Measurements from ENCODE around the gene MFN1.
"Not testable (repeated sequence)": the region's sequence is repeated elsewhere in the genome, so short reads cannot be mapped to it uniquely, and the experiment has no call there.

Gene MFN1

GRCh38 chr3:179347345-179348194 lies at the start of gene MFN1:
MFN1 (plus strand) TSS chr3:179347709; CDS start chr3:179348852, 1,143 bp downstream.
- DNase-seq (ENCODE audit: low read depth in 3 of 3) = peak; percentile 58 to 79 (median 76)

- no peak for DNase-seq (ENCODE audit: low read depth in 3 of 3)
Measured at GRCh38 chr3:179297971-179298725, 49.4 kb upstream of the MFN1 start.

- DNase-seq (ENCODE audit: low read depth in 3 of 3) = no peak
Measured at GRCh38 chr3:179299316-179299715, 48.2 kb upstream of the MFN1 start.

- no peak for DNase-seq (ENCODE audit: low read depth in 3 of 3)
Measured at GRCh38 chr3:179299999-179300613, 47.4 kb upstream of the MFN1 start.

- no peak for DNase-seq (ENCODE audit: low read depth in 3 of 3)
Measured at GRCh38 chr3:179301645-179302044, 45.9 kb upstream of the MFN1 start.

GRCh38 chr3:179302111-179302510 lies 45.4 kb upstream of the MFN1 start:
- no peak for DNase-seq (ENCODE audit: low read depth in 3 of 3)

- DNase-seq (ENCODE audit: low read depth in 3 of 3) = no peak
Measured at GRCh38 chr3:179304605-179305004, 42.9 kb upstream of the MFN1 start.

- not testable (repeated sequence) for DNase-seq (ENCODE audit: low read depth in 3 of 3)
Measured at GRCh38 chr3:179307362-179307761, 40.1 kb upstream of the MFN1 start.

GRCh38 chr3:179308001-179308400 lies 39.5 kb upstream of the MFN1 start:
- no peak for DNase-seq (ENCODE audit: low read depth in 3 of 3)

- DNase-seq (ENCODE audit: low read depth in 3 of 3) = no peak
Measured at GRCh38 chr3:179309225-179310078, 38.1 kb upstream of the MFN1 start.

- no peak for DNase-seq (ENCODE audit: low read depth in 3 of 3)
Measured at GRCh38 chr3:179318876-179319275, 28.6 kb upstream of the MFN1 start.

- no peak for DNase-seq (ENCODE audit: low read depth in 3 of 3)
Measured at GRCh38 chr3:179321668-179322285, 25.7 kb upstream of the MFN1 start.

- peak; percentile 70 to 74 (median 72) for DNase-seq (ENCODE audit: low read depth in 3 of 3)
Measured at GRCh38 chr3:179322286-179323196, 25.0 kb upstream of the MFN1 start, which contains the start of gene ZNF639. ZNF639 (plus strand) TSS chr3:179323031; CDS start chr3:179328294, 5,263 bp downstream.

GRCh38 chr3:179323197-179324110 lies 24.1 kb upstream of the MFN1 start:
- peak; percentile 36 to 47 (median 38) for DNase-seq (ENCODE audit: low read depth in 3 of 3)

GRCh38 chr3:179324270-179324754 lies 23.2 kb upstream of the MFN1 start:
- DNase-seq (ENCODE audit: low read depth in 3 of 3) = no peak

GRCh38 chr3:179330438-179330837 lies 17.1 kb upstream of the MFN1 start:
- no peak for DNase-seq (ENCODE audit: low read depth in 3 of 3)

GRCh38 chr3:179332240-179332639 lies 15.3 kb upstream of the MFN1 start:
- no peak for DNase-seq (ENCODE audit: low read depth in 3 of 3)

- DNase-seq (ENCODE audit: low read depth in 3 of 3) = no peak
Measured at GRCh38 chr3:179333084-179333483, 14.4 kb upstream of the MFN1 start.

Measured in stimulated activated CD4-positive, alpha-beta T cell treated with anti-CD3 and anti-CD28 coated beads, TNF-alpha, amount 100 ng/mL, for 4 hours (primary cell).